Transverse colon (tissue), 4 donors: ENCODE data around the gene CCDC141. TPM values are rescaled to one million over a fixed set of nuclear protein-coding genes. Genes with fewer than 3 reads are reported as not detected.

Source experiments
- DNase-seq: peaks from one replicate; pipeline ENCODE4 v3.0.0-alpha.2; 2019
- H3K27ac ChIP-seq, 4 donors: fragments of 200-600 bp; sonication (generic); 2 replicates each; pipeline ENCODE4 v1.5.1; 2016 to 2018; ENCODE audit warnings: inconsistent platforms in 4 of 4
- H3K27me3 ChIP-seq: fragments of 200-600 bp; sonication (generic); 2 replicates; pipeline ENCODE4 v1.5.1; 2017; ENCODE audit warnings: inconsistent platforms
- H3K36me3 ChIP-seq, 4 donors: fragments of 200-600 bp; sonication (generic); 2 replicates each; pipeline ENCODE4 v1.5.1; 2017 to 2019; ENCODE audit warnings: inconsistent platforms in 4 of 4
- H3K4me1 ChIP-seq, 4 donors: fragments of 200-600 bp; sonication (generic); 2 replicates each; pipeline ENCODE4 v1.5.1; 2017 to 2020; ENCODE audit warnings: inconsistent platforms in 4 of 4
- H3K4me3 ChIP-seq, 4 donors: fragments of 200-600 bp; sonication (generic); 1 replicate in 1 of 4; 2 replicates in 3 of 4; pipeline versions ENCODE4 v1.5.1 to v1.6.1; 2017 to 2019; ENCODE audit warnings: inconsistent platforms in 4 of 4
- H3K9me3 ChIP-seq, 2 donors: fragments of 200-600 bp; sonication (generic); 2 replicates each; pipeline ENCODE4 v1.5.1; 2017 to 2019; ENCODE audit warnings: inconsistent platforms in 2 of 2
- CTCF ChIP-seq, 5 experiments: fragments of 200-600 bp in 3 of 5; fragments of 450-650 bp in 2 of 5; sonication (generic) in 3 of 5; IDR thresholded peaks; 1 replicate in 2 of 5; 2 replicates in 3 of 5; pipeline ENCODE4 v1.5.1; 2016 to 2017; ENCODE audit warnings: antibody characterized with exemption in 5 of 5, inconsistent platforms in 3 of 5, mild to moderate bottlenecking in 2 of 5, moderate library complexity in 1 of 5
- EP300 ChIP-seq: sonication (generic); formaldehyde crosslinking; IDR thresholded peaks from one replicate; pipeline ENCODE4 v1.6.1; 2017; ENCODE audit warnings: antibody characterized with exemption, low read depth
- POLR2A ChIP-seq: fragments of 450-650 bp; IDR thresholded peaks from one replicate; pipeline ENCODE4 v1.6.1; 2016; ENCODE audit warnings: antibody characterized with exemption, mild to moderate bottlenecking, moderate library complexity
- POLR2AphosphoS5 ChIP-seq, 3 donors: sonication (generic); formaldehyde crosslinking; IDR thresholded peaks; one replicate each; pipeline ENCODE4 v1.6.1; 2016; ENCODE audit warnings: antibody characterized with exemption in 3 of 3
- WGBS, 2 donors: methylation state at CpG; one replicate each; pipeline ENCODE4 v1.1.5; 2018; ENCODE audit warnings: low coverage in 1 of 2; 5-methylcytosine and 5-hydroxymethylcytosine counted together
- in situ Hi-C, 4 donors: fragments of 200-750 bp; cut with MboI; loops; one replicate each; pipeline versions ENCODE4 v1.15.0 to v1.15.1; 2017; ENCODE audit warnings: low sequenced_read_pairs in 3 of 4, low pct_ligation_motif_present in 1 of 4, low pct_unique_long_range_greater_than_20kb in 1 of 4
- intact Hi-C: fragments of 100-400 bp; cut with DNase I; formaldehyde crosslinking; loops from one replicate; pipeline ENCODE4 v1.15.1; 2023; ENCODE audit warnings: low total_unique reads
- total RNA-seq, 4 donors: library from RNA; depleted of rRNA; stranded (reverse); fragments of >200 nt; gene quantifications; one replicate each; pipeline ENCODE4 v1.1.0, GENCODE V29; 2016

Gene CCDC141
- total RNA-seq, 4 donors from 2014 or later, result 0.40 to 8.6 (median 2.4) TPM

GRCh38 chr2:178859730-178860129 is 190.2 kb downstream of the CCDC141 start:
- H3K36me3 ChIP-seq, result no peaks in the 10 kb centered on the region
- H3K27ac ChIP-seq, result no peak overlapping the region
- no peak overlapping the region for H3K4me3 ChIP-seq
- no peaks in the 10 kb centered on the region for H3K27me3 ChIP-seq
- in situ Hi-C loops, result no loop called here
- peaks cover 0 to 9% (median 0%) of the 10 kb centered on the region in 4 donors for H3K4me1 ChIP-seq
- TF ChIP-seq POLR2A (no peak), POLR2AphosphoS5 (IDR thresholded peaks at IDR 0.05) (no peak), CTCF (IDR thresholded peaks at IDR 0.05) (no peak), EP300 (no peak)
- intact Hi-C loops, result no loop called here
- DNase-seq, result no peak
- WGBS, 2 donors, result 54 to 71% methylated on average over 2 of the region's 2 CpGs
- no peaks in the 10 kb centered on the region for H3K9me3 ChIP-seq

GRCh38 chr2:178858896-178859625 is 190.9 kb downstream of the CCDC141 start:
- H3K9me3 ChIP-seq, result no peaks in the 10 kb centered on the region
- H3K36me3 ChIP-seq, result no peaks in the 10 kb centered on the region
- intact Hi-C loops (no loop called here), in situ Hi-C loops (no loop called here)
- no peak for DNase-seq
- TF ChIP-seq POLR2A (no peak), POLR2AphosphoS5 (IDR thresholded peaks at IDR 0.05) (no peak), CTCF (IDR thresholded peaks at IDR 0.05) (no peak), EP300 (no peak)
- WGBS, 2 donors, result 60 to 68% methylated on average over 3 to 4 of the region's 4 CpGs
- no peak overlapping the region for H3K27ac ChIP-seq
- H3K4me1 ChIP-seq, result peaks cover 0 to 9% (median 0%) of the 10 kb centered on the region in 4 donors
- no peak overlapping the region for H3K4me3 ChIP-seq
- no peaks in the 10 kb centered on the region for H3K27me3 ChIP-seq

- TF ChIP-seq EP300 (no peak), POLR2A (no peak), CTCF (IDR thresholded peaks at IDR 0.05) (no peak), POLR2AphosphoS5 (IDR thresholded peaks at IDR 0.05) (no peak)
- no peaks in the 10 kb centered on the region for H3K4me1 ChIP-seq
- H3K27ac ChIP-seq, result no peak overlapping the region
- no peaks in the 10 kb centered on the region for H3K36me3 ChIP-seq
- no peaks in the 10 kb centered on the region for H3K27me3 ChIP-seq
- H3K9me3 ChIP-seq, result no peaks in the 10 kb centered on the region
- no peak overlapping the region for H3K4me3 ChIP-seq
- in situ Hi-C loops, result no loop called here
- DNase-seq, result no peak
- intact Hi-C loops, result no loop called here
Observed at GRCh38 chr2:178855151-178855550, 194.8 kb downstream of the CCDC141 start.

- Histone ChIP-seq H3K9me3 (no peaks in the 10 kb centered on the region), H3K4me1 (no peaks in the 10 kb centered on the region), H3K27me3 (no peaks in the 10 kb centered on the region), H3K4me3 (no peak overlapping the region), H3K27ac (no peak overlapping the region), H3K36me3 (no peaks in the 10 kb centered on the region)
- in situ Hi-C loops (no loop called here), intact Hi-C loops (no loop called here)
- DNase-seq, result no peak
- no peak for TF ChIP-seq POLR2AphosphoS5 (IDR thresholded peaks at IDR 0.05)
- no peak for TF ChIP-seq POLR2A
- TF ChIP-seq CTCF (IDR thresholded peaks at IDR 0.05), result no peak
- TF ChIP-seq EP300, result no peak
- 94 to 97% methylated on average over 5 of the region's 5 CpGs for WGBS, 2 donors
Observed at GRCh38 chr2:178848335-178848734, 201.6 kb downstream of the CCDC141 start.
